ENCODE data around the gene LY9.

GRCh38 chr1:160838888-160839287 is 42.9 kb downstream of the LY9 start:
- TF ChIP-seq CTCF (conservative IDR thresholded peaks at IDR 0.05; ENCODE audit: low read depth, low read length) (no peak), EZH2 (IDR thresholded peaks at IDR 0.05; ENCODE audit: borderline replicate concordance, low read depth, low read length, poor library complexity, severe bottlenecking) (no peak)
